ENCODE results near the gene MICU1. TPM values are rescaled to one million over a fixed set of nuclear protein-coding genes. Genes with fewer than 3 reads are reported as not detected.

The MICU1 gene
- total RNA-seq (2022; extraction: Qiagen RNA extraction; ENCODE audit: low read depth), result 53.1 to 65.4 TPM (median 55.6 TPM) in 5 replicates

GRCh38 chr10:72625608-72626443, at the start of gene MICU1:
Gene MICU1 (minus strand): TSS chr10:72626079. CDS start chr10:72566793, 59,286 bp downstream.

GRCh38 chr10:72354356-72355213, 271.3 kb downstream of the MICU1 start, which contains the start of gene DNAJB12:
Gene DNAJB12 (minus strand): TSS chr10:72354919. CDS start chr10:72354897, 22 bp downstream.

Other genes with a start within 250 kb of the MICU1 start
- 32.0 to 40.2 TPM (median 36.3 TPM) in 5 replicates for gene MCU, start 66.1 kb upstream of the MICU1 start, total RNA-seq (2022; extraction: Qiagen RNA extraction; ENCODE audit: low read depth)

All from A549 treated with CpdA at 1 μM for 4 hours (cell line).